Skeletal muscle satellite cell (primary cell): ENCODE data around the gene SPIN2A.
"Not testable (repeated sequence)": the region's sequence is repeated elsewhere in the genome, so short reads cannot be mapped to it uniquely, and the experiment has no call there.

Experiments
- H3K27me3 ChIP-seq: 2 replicates; pipeline ENCODE4 v1.7.0; 2013; ENCODE audit warnings: low read length; ENCODE audit not compliant: control insufficient read depth, insufficient read depth
- H3K36me3 ChIP-seq: 2 replicates; pipeline ENCODE4 v1.7.0; 2013; ENCODE audit warnings: mild to moderate bottlenecking, control low read depth, low read length; ENCODE audit not compliant: insufficient read depth
- H3K4me1 ChIP-seq: 2 replicates; pipeline ENCODE4 v1.7.0; 2013; ENCODE audit warnings: low read length; ENCODE audit not compliant: control insufficient read depth, insufficient read depth
- H3K4me2 ChIP-seq: 2 replicates; pipeline ENCODE4 v1.7.0; 2013; ENCODE audit warnings: mild to moderate bottlenecking, low read length
- H3K4me3 ChIP-seq: 2 replicates; pipeline ENCODE4 v1.7.0; 2013; ENCODE audit warnings: low read length
- H3K9ac ChIP-seq: 2 replicates; pipeline ENCODE4 v1.7.0; 2013; ENCODE audit warnings: mild to moderate bottlenecking, low read depth, low read length, moderate library complexity
- H3K9me3 ChIP-seq: replicated peaks from 2 replicates; pipeline ENCODE4 v1.7.0; 2013; ENCODE audit warnings: mild to moderate bottlenecking, control low read depth, low read length

Gene SPIN2A

DNA sequence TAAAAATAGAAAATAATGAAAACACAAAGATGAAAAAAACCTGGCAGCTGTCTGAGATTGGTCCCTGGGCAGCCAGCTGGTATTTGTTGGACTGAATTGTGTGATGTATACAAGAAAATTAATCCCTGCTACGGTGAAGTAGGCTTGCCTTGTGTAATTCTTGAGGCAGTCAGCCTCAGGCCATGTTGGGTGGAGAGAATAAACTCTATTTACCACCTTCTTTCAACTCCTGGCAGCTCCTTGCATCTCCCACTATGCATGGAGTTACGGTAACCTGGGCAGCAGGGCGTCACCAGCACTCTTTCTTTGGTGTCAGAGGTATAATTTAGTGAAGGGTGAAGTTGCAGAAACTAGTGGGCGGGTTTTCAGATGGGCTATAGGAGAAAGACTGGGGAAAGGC, 3.5 kb downstream of the SPIN2A start:
- H3K4me1 ChIP-seq = no peaks in the 10 kb centered on the region
- H3K9ac ChIP-seq = no peak overlapping the region
- no peaks in the 10 kb centered on the region for H3K36me3 ChIP-seq
- H3K27me3 ChIP-seq = no peaks in the 10 kb centered on the region
- H3K4me2 ChIP-seq = no peak overlapping the region
- H3K9me3 ChIP-seq = no peaks in the 10 kb centered on the region
- H3K4me3 ChIP-seq = no peak overlapping the region

DNA sequence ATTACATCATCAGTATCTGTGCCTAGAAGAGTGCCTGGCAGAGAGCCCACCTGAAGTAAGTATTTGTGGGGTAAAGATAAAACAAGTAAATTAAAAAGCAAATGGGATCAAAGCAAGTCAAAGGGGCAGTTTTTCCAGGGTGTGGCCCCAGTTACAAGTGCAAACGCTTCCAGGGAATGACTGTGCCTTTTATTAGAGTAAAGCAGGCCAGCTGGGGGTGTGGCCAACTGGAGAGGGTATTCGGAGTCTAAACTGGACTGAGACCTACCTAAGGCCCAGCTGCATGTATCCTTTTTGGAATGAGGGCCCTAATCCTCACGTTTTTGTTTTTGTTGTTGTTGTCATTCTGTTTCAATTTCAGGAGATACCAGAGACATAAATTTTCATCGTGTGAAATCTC, 3.9 kb downstream of the SPIN2A start:
- H3K9ac ChIP-seq, H3K9me3 ChIP-seq, H3K4me3 ChIP-seq: not testable (repeated sequence)

DNA sequence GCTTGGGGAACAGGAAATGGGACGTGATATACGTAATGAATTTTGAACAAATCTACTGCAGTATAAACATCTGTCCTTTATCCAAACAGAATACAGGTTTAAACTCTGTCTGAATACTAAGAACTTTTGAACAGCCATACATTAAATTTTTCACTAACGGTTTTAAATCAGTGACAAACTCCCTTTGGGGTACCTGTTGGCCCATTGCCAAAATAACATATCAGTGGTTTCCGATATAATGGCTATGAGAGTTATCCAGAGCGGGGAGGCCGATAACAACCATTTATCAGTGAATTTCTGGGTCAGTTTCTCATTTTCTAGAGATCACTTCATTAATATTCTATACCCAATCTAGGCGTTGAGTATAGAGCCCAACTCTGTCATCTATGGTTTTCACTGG, 5.2 kb downstream of the SPIN2A start:
- Histone ChIP-seq H3K9ac (no peak overlapping the region), H3K36me3 (no peaks in the 10 kb centered on the region), H3K4me2 (no peak overlapping the region), H3K4me3 (no peak overlapping the region), H3K9me3 (no peaks in the 10 kb centered on the region), H3K27me3 (no peaks in the 10 kb centered on the region), H3K4me1 (no peaks in the 10 kb centered on the region)

More for the DNA sequence above, 3.9 kb downstream of the SPIN2A start:
- not testable (repeated sequence) for H3K4me1 ChIP-seq, H3K36me3 ChIP-seq, H3K4me2 ChIP-seq, H3K27me3 ChIP-seq

GRCh38 chrX:57121816-57122215, 15.4 kb downstream of the SPIN2A start:
- H3K4me1 ChIP-seq = no peaks in the 10 kb centered on the region
- H3K36me3 ChIP-seq = no peaks in the 10 kb centered on the region
- H3K9me3 ChIP-seq = no peaks in the 10 kb centered on the region
- peak overlapping the region; percentile 75 for H3K9ac ChIP-seq
- H3K27me3 ChIP-seq = no peaks in the 10 kb centered on the region
- peak overlapping the region; percentile 71 for H3K4me2 ChIP-seq
- H3K4me3 ChIP-seq = peak overlapping the region; percentile 78

DNA sequence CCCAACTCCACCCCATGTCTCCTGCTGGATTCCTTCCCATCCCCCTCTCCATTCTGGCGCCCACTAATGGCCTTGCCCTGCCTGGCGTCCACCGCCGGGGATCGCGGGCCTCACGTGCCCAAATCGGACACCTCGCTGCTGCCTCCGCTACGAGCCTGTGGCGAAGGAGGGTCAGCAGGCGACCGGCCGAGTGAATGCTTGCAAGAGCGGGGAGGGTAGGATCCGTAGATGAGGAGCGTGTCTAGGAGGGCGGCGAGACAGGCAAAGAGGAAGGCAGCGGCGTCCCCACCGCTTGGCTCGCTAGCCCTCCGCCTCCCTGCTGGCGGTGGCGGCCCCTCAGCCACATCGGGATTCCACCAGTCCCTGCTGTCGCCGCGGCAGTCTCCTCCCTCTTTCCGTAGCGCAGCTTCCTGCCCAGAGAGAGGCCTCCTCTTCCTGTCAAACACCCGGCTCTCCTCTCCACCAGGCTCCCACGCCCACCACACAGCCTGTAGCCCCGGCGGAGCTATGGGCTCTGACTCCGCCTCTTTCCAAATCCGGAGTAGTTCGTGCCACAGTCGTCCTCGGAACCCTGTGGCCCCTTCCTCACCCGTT, 15.9 kb downstream of the SPIN2A start, which contains the start of gene SPIN2B:
Gene SPIN2B (minus strand): TSS at position 387 of the 594 bp plus-strand sequence.
- Histone ChIP-seq H3K4me3 (peak within 1 kb of the TSS; percentile 78), H3K27me3 (no peaks in the 10 kb centered on the region), H3K4me2 (peak within 1 kb of the TSS; percentile 71), H3K9ac (peak within 1 kb of the TSS; percentile 75), H3K9me3 (no peaks in the 10 kb centered on the region), H3K36me3 (no peaks in the 10 kb centered on the region), H3K4me1 (no peaks in the 10 kb centered on the region)

DNA sequence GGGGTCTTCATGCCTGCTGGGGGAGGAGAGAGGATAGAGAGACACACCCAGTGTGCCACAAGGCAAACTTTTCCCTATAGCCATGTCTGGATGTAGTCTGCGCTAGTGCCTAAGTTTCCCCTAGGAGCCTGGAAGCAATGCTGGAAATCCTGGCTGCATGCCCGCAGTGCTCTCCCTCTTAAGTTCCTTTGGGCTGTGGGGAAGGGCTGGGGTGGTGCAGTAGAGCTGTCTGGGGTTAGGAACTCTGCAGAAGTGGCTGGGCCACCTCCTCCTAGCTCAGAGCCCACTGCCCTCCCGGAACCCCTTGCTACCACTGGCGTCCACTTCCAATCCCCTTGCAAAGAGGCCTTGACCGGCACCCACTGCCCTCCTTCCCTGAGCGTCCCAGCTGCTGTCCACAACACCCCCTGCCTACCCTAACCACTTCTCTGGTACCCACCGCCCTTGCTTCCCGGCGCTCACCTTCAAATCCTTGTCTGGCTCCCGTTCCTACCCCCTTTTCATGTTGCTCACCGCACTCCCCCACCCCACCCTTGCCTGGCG, 16.5 kb downstream of the SPIN2A start:
- H3K36me3 ChIP-seq, H3K4me1 ChIP-seq, H3K9me3 ChIP-seq, H3K27me3 ChIP-seq: not testable (repeated sequence)
- Histone ChIP-seq H3K4me2 (peak overlapping the region; percentile 71), H3K9ac (peak overlapping the region; percentile 75), H3K4me3 (peak overlapping the region; percentile 78)

- H3K36me3 ChIP-seq = no peaks in the 10 kb centered on the region
- H3K4me1 ChIP-seq = no peaks in the 10 kb centered on the region
- H3K4me2 ChIP-seq = no peak overlapping the region
- H3K4me3 ChIP-seq = no peak overlapping the region
- H3K9me3 ChIP-seq = no peaks in the 10 kb centered on the region
- H3K9ac ChIP-seq = no peak overlapping the region
- no peaks in the 10 kb centered on the region for H3K27me3 ChIP-seq
These were observed 17.8 kb downstream of the SPIN2A start for GRCh38 chrX:57119416-57119815.

GRCh38 chrX:57117566-57117965, 19.6 kb downstream of the SPIN2A start:
- not testable (repeated sequence) for H3K4me3 ChIP-seq, H3K9me3 ChIP-seq, H3K27me3 ChIP-seq, H3K4me1 ChIP-seq, H3K36me3 ChIP-seq, H3K4me2 ChIP-seq, H3K9ac ChIP-seq

GRCh38 chrX:57104921-57105398, 32.2 kb downstream of the SPIN2A start:
- no peak overlapping the region for H3K4me3 ChIP-seq
- H3K9me3 ChIP-seq = no peaks in the 10 kb centered on the region
- H3K4me1 ChIP-seq = no peaks in the 10 kb centered on the region
- no peak overlapping the region for H3K4me2 ChIP-seq
- no peak overlapping the region for H3K9ac ChIP-seq
- H3K36me3 ChIP-seq = no peaks in the 10 kb centered on the region
- no peaks in the 10 kb centered on the region for H3K27me3 ChIP-seq

- Histone ChIP-seq H3K36me3 (no peaks in the 10 kb centered on the region), H3K4me3 (no peak overlapping the region)
These were observed 32.8 kb downstream of the SPIN2A start for GRCh38 chrX:57104406-57104805.

DNA sequence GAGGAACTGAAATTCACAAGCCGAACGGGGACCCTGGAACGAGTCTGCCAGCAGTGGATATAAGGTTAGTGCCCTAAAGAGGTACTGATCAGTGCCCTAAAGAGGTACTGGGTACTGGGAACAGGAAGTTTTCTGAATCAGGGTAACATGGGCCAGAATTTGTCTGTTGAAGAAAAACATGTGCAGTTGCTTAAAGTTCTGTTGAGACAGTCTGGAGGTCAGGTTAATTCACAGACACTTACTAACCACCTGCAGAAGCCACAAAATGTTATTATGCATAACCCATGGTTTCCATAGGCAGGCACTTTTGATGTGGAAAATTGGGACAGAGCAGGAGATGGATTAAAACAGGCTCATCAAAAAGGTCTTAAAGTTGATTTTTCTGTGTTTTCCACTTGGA, 33.7 kb downstream of the SPIN2A start:
- H3K4me3 ChIP-seq = no peak overlapping the region
- H3K36me3 ChIP-seq = no peaks in the 10 kb centered on the region

More at GRCh38 chrX:57104406-57104805, 32.8 kb downstream of the SPIN2A start:
- Histone ChIP-seq H3K9me3 (no peaks in the 10 kb centered on the region), H3K27me3 (no peaks in the 10 kb centered on the region), H3K4me2 (no peak overlapping the region), H3K9ac (no peak overlapping the region), H3K4me1 (no peaks in the 10 kb centered on the region)

GRCh38 chrX:57102918-57103317, 34.3 kb downstream of the SPIN2A start:
- H3K4me3 ChIP-seq, H3K4me1 ChIP-seq, H3K9ac ChIP-seq, H3K4me2 ChIP-seq, H3K36me3 ChIP-seq, H3K27me3 ChIP-seq, H3K9me3 ChIP-seq: not testable (repeated sequence)

More for the DNA sequence above, 33.7 kb downstream of the SPIN2A start:
- H3K4me1 ChIP-seq = no peaks in the 10 kb centered on the region
- H3K4me2 ChIP-seq = no peak overlapping the region
- no peaks in the 10 kb centered on the region for H3K9me3 ChIP-seq
- no peaks in the 10 kb centered on the region for H3K27me3 ChIP-seq
- no peak overlapping the region for H3K9ac ChIP-seq
